Epithelial cell of esophagus (primary cell): ENCODE results near the gene ACADSB.

Source experiments
- DNase-seq: peaks from one replicate; pipeline ENCODE4 v3.0.0; 2010; ENCODE audit warnings: low read depth
- H3K4me3 ChIP-seq: 2 replicates; pipeline ENCODE4 v1.5.1; 2011; ENCODE audit warnings: mild to moderate bottlenecking, low read length, control low read depth
- TF ChIP-seq, protein P1 (sequence below): IDR thresholded peaks from 2 replicates; pipeline ENCODE4 v1.5.1; 2011; ENCODE audit warnings: low read depth, mild to moderate bottlenecking, low read length, control low read depth, inconsistent platforms; ENCODE audit not compliant: insufficient read depth; ENCODE audit errors: missing control alignments

ACADSB gene

DNA sequence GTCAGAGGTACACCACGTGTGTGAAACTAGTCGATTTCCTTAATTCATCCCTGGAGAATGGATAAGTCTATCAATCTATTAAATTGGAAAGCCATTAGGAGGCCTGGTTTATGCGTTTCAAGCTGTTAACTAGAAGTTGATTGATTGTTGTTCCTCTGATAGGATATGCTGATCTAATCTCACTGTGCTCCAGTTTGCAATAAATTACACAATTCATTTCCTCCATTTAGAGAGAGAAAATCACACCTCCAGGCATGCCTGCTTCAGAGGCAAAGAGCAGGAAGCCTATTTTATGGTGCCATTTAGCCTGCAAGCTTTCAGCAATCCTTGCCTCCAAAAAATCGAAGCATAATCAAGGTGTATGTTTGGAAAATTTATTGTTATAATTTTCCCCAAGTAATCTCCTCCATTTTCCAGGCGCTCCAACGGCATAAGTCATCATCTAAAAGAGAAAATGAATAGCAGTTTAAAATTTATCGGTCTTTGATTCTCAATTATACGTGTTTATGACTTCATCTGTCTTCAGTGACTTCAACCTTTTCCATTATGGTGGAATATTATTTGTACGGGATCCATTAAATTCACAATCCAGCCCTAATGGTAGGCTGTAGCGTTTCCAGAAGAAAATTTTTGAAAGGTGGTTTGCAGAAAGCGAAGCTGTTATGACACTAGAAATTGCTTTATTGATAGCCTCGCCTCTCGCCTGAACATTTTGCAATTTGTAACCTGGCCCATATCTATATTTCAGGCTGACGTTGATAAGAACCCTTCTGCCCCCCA lies 84.0 kb downstream of the ACADSB start:
- no peak for DNase-seq
- no peak overlapping the region for H3K4me3 ChIP-seq
- TF ChIP-seq, protein P1, sequence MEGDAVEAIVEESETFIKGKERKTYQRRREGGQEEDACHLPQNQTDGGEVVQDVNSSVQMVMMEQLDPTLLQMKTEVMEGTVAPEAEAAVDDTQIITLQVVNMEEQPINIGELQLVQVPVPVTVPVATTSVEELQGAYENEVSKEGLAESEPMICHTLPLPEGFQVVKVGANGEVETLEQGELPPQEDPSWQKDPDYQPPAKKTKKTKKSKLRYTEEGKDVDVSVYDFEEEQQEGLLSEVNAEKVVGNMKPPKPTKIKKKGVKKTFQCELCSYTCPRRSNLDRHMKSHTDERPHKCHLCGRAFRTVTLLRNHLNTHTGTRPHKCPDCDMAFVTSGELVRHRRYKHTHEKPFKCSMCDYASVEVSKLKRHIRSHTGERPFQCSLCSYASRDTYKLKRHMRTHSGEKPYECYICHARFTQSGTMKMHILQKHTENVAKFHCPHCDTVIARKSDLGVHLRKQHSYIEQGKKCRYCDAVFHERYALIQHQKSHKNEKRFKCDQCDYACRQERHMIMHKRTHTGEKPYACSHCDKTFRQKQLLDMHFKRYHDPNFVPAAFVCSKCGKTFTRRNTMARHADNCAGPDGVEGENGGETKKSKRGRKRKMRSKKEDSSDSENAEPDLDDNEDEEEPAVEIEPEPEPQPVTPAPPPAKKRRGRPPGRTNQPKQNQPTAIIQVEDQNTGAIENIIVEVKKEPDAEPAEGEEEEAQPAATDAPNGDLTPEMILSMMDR: no peak

DNA sequence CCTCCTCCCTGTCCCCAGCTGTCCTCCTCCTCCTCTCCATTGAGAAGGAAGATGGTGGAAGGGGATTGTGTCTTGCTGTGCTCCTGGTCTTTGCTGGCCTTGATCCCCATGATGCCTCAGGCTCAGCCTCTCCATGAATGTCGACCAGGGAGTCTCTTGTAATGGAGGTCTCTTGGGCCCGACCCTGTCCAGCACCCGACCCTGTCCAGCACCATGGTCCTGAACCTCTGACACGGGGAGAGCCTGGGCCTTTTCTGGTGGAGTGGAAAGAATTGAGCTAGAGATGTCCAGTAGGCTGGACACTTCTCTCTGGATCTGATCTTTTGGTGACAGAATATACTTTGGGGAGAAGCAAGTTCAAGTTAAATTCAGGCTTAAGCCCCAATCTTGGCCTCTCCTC lies 84.7 kb downstream of the ACADSB start:
- no peak overlapping the region for H3K4me3 ChIP-seq
- TF ChIP-seq, protein P1: no peak
- DNase-seq: no peak

DNA sequence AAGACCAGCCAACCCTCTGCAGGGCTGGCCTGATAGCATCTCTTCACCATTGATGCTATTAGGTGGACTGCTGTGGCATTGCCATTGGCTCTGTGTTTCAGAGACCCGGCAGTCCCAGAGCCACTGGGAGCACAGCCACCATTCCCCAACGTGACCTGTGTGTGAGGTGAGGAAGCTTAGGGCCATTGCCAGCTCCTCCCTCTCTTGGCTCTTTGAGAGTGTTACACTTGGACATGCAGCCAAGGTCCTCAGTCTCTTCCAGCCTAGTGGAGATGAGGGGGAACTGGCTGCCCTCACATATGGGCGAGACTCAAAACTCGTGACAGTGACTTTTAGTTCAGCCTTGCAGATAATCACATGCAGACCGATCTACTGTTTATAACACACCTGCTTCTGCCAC lies 87.6 kb downstream of the ACADSB start:
- TF ChIP-seq, protein P1: no peak
- no peak overlapping the region for H3K4me3 ChIP-seq
- DNase-seq: no peak

DNA sequence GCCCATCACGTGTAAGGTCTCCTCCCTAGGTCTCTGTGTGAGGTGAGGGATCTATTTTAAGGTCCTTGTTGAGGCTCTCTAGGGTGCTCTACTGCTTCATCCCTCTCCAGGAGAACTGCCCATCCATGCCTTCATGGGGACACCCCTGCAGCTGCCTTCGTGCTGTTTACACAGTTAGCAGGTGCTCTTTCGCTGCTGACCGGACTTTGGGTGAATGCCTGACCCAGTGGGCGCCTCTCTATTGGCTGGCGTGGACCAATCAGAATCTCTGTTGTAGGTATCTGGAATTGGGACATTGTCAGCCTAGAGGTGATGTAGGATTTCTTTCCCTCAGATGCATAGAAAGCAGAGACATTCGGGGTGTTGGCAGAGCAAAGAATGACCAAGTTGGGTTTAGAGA lies 88.2 kb downstream of the ACADSB start:
- no peak for DNase-seq
- H3K4me3 ChIP-seq: no peak overlapping the region
- TF ChIP-seq, protein P1: no peak

DNA sequence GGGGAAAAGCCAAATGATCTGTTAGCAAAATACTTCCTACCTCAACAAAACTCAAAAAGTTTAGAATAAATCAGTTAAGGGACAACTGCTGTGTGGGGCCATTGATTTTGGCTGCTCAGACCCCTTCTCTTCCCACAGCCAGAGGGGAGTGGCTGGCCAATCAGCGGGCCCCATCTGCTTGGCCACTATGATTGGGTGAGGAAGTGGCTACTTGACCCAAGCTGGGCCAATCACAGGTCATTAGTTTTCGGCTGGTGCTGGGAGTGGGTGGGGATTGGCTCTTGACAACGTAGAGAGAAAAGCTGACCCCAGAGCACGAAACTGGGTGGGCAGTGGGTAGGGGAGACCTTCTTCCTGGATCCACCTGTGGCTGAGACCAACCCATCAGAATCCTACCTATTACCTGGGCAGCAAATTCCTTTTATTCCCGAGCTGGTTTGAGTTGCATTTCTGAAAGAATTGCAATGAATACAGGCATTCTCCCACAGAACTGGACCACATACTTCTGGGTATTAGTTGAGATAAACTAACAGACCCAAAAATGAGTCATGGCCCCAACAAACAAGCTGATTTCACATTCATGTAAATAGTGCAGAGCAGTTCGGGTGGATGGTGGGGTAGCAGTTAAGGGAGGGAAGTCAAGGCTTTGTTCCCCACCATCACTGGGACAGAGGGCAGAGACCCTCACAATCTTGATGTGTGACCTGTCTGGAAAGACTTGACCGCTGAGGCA lies 91.4 kb downstream of the ACADSB start:
- DNase-seq: no peak
- TF ChIP-seq, protein P1: no peak
- no peak overlapping the region for H3K4me3 ChIP-seq

DNA sequence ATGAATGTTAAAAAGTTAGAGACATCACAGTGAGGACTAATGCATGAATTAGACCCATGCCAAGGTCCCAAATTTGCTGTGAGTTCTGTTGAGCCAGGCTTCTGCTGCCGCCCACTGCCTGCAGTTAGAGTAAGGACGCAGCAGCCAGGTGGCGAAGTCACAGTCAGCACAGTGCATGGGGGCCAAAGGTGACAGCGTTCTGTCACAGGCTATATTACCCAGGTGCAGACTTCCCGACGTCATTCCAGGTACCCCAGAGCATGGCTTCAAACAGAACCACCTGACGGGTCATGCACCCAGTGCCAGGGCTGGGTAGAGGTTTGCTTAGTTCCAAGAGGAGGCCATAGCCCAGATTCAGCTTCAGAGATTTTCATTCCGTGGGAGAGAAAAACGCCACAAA lies 93.1 kb downstream of the ACADSB start:
- H3K4me3 ChIP-seq: no peak overlapping the region
- TF ChIP-seq, protein P1: no peak
- no peak for DNase-seq
